Transverse colon (tissue), 4 donors: ENCODE data around the gene EAF2. TPM values are rescaled to one million over a fixed set of nuclear protein-coding genes. Genes with fewer than 3 reads are reported as not detected.

Experiments used
- DNase-seq: peaks from one replicate; pipeline ENCODE4 v3.0.0-alpha.2; 2019
- H3K27ac ChIP-seq, 4 donors: fragments of 200-600 bp; sonication (generic); 2 replicates each; pipeline ENCODE4 v1.5.1; 2016 to 2018; ENCODE audit warnings: inconsistent platforms in 4 of 4
- H3K27me3 ChIP-seq: fragments of 200-600 bp; sonication (generic); 2 replicates; pipeline ENCODE4 v1.5.1; 2017; ENCODE audit warnings: inconsistent platforms
- H3K36me3 ChIP-seq, 4 donors: fragments of 200-600 bp; sonication (generic); 2 replicates each; pipeline ENCODE4 v1.5.1; 2017 to 2019; ENCODE audit warnings: inconsistent platforms in 4 of 4
- H3K4me1 ChIP-seq, 4 donors: fragments of 200-600 bp; sonication (generic); 2 replicates each; pipeline ENCODE4 v1.5.1; 2017 to 2020; ENCODE audit warnings: inconsistent platforms in 4 of 4
- H3K4me3 ChIP-seq, 4 donors: fragments of 200-600 bp; sonication (generic); 1 replicate in 1 of 4; 2 replicates in 3 of 4; pipeline versions ENCODE4 v1.5.1 to v1.6.1; 2017 to 2019; ENCODE audit warnings: inconsistent platforms in 4 of 4
- H3K9me3 ChIP-seq, 2 donors: fragments of 200-600 bp; sonication (generic); 2 replicates each; pipeline ENCODE4 v1.5.1; 2017 to 2019; ENCODE audit warnings: inconsistent platforms in 2 of 2
- CTCF ChIP-seq, 5 experiments: fragments of 200-600 bp in 3 of 5; fragments of 450-650 bp in 2 of 5; sonication (generic) in 3 of 5; IDR thresholded peaks; 1 replicate in 2 of 5; 2 replicates in 3 of 5; pipeline ENCODE4 v1.5.1; 2016 to 2017; ENCODE audit warnings: antibody characterized with exemption in 5 of 5, inconsistent platforms in 3 of 5, mild to moderate bottlenecking in 2 of 5, moderate library complexity in 1 of 5
- EP300 ChIP-seq: sonication (generic); formaldehyde crosslinking; IDR thresholded peaks from one replicate; pipeline ENCODE4 v1.6.1; 2017; ENCODE audit warnings: antibody characterized with exemption, low read depth
- POLR2A ChIP-seq: fragments of 450-650 bp; IDR thresholded peaks from one replicate; pipeline ENCODE4 v1.6.1; 2016; ENCODE audit warnings: antibody characterized with exemption, mild to moderate bottlenecking, moderate library complexity
- POLR2AphosphoS5 ChIP-seq, 3 donors: sonication (generic); formaldehyde crosslinking; IDR thresholded peaks; one replicate each; pipeline ENCODE4 v1.6.1; 2016; ENCODE audit warnings: antibody characterized with exemption in 3 of 3
- whole genome bisulfite sequencing, 2 donors: methylation state at CpG; one replicate each; pipeline ENCODE4 v1.1.5; 2018; ENCODE audit warnings: low coverage in 1 of 2; 5-methylcytosine and 5-hydroxymethylcytosine counted together
- in situ Hi-C, 4 donors: fragments of 200-750 bp; cut with MboI; loops; one replicate each; pipeline versions ENCODE4 v1.15.0 to v1.15.1; 2017; ENCODE audit warnings: low sequenced_read_pairs in 3 of 4, low pct_ligation_motif_present in 1 of 4, low pct_unique_long_range_greater_than_20kb in 1 of 4
- intact Hi-C: fragments of 100-400 bp; cut with DNase I; formaldehyde crosslinking; loops from one replicate; pipeline ENCODE4 v1.15.1; 2023; ENCODE audit warnings: low total_unique reads
- total RNA-seq, 4 donors: library from RNA; depleted of rRNA; stranded (reverse); fragments of >200 nt; gene quantifications; one replicate each; pipeline ENCODE4 v1.1.0, GENCODE V29; 2016

The EAF2 gene
- total RNA-seq, 4 donors from 2014 or later, result 2.2 to 26.0 (median 7.4) TPM

- Histone ChIP-seq H3K36me3 (peaks cover 0 to 4% (median 0%) of the 10 kb centered on the region in 4 donors), H3K27me3 (no peaks in the 10 kb centered on the region), H3K4me3 (no peak overlapping the region), H3K9me3 (no peaks in the 10 kb centered on the region), H3K4me1 (no peaks in the 10 kb centered on the region), H3K27ac (no peak overlapping the region)
- TF ChIP-seq CTCF (IDR thresholded peaks at IDR 0.05), result no peak
- TF ChIP-seq POLR2A, result no peak
- TF ChIP-seq EP300, result no peak
- no peak for TF ChIP-seq POLR2AphosphoS5 (IDR thresholded peaks at IDR 0.05)
- in situ Hi-C loops (no loop called here), intact Hi-C loops (no loop called here)
- no peak for DNase-seq
- 33 to 38% methylated on average over 1 of the region's 1 CpG for WGBS, 2 donors
Measured at GRCh38 chr3:121796970-121797369, 38.0 kb upstream of the EAF2 start.

GRCh38 chr3:121800906-121801305, 34.1 kb upstream of the EAF2 start:
- H3K4me1 ChIP-seq, result peaks cover 0 to 12% (median 5%) of the 10 kb centered on the region in 4 donors
- no peaks in the 10 kb centered on the region for H3K27me3 ChIP-seq
- no peaks in the 10 kb centered on the region for H3K9me3 ChIP-seq
- intact Hi-C loops, result no loop called here
- no peak for DNase-seq
- no peak overlapping the region for H3K4me3 ChIP-seq
- H3K27ac ChIP-seq, result no peak overlapping the region
- no peak for TF ChIP-seq POLR2AphosphoS5 (IDR thresholded peaks at IDR 0.05)
- TF ChIP-seq CTCF (IDR thresholded peaks at IDR 0.05), result no peak
- no peak for TF ChIP-seq POLR2A
- TF ChIP-seq EP300, result no peak
- in situ Hi-C loops, result no loop called here
- H3K36me3 ChIP-seq, result peaks cover 0 to 9% (median 0%) of the 10 kb centered on the region in 4 donors

GRCh38 chr3:121803771-121804320, 31.2 kb upstream of the EAF2 start:
- Histone ChIP-seq H3K27ac (peak overlapping the region in 1 of 4 donors; percentile 14), H3K4me3 (no peak overlapping the region)

GRCh38 chr3:121809249-121809648, 25.8 kb upstream of the EAF2 start:
- peak overlapping the region in 1 of 4 donors; percentile 9 for H3K27ac ChIP-seq
- H3K36me3 ChIP-seq, result peaks cover 0 to 20% (median 2%) of the 10 kb centered on the region in 4 donors
- DNase-seq, result no peak
- intact Hi-C loops, result no loop called here
- in situ Hi-C loops, result no loop called here
- peaks cover 0 to 9% (median 4%) of the 10 kb centered on the region in 4 donors for H3K4me1 ChIP-seq
- TF ChIP-seq CTCF (IDR thresholded peaks at IDR 0.05), result no peak
- TF ChIP-seq POLR2A, result no peak
- TF ChIP-seq POLR2AphosphoS5 (IDR thresholded peaks at IDR 0.05), result no peak
- no peak for TF ChIP-seq EP300
- H3K27me3 ChIP-seq, result no peaks in the 10 kb centered on the region
- no peak overlapping the region for H3K4me3 ChIP-seq
- 0% methylated on average over 1 of the region's 1 CpG for WGBS, 2 donors
- H3K9me3 ChIP-seq, result no peaks in the 10 kb centered on the region

More at GRCh38 chr3:121803771-121804320, 31.2 kb upstream of the EAF2 start:
- Histone ChIP-seq H3K9me3 (no peaks in the 10 kb centered on the region), H3K4me1 (peaks cover 0 to 12% (median 5%) of the 10 kb centered on the region in 4 donors), H3K27me3 (no peaks in the 10 kb centered on the region), H3K36me3 (peaks cover 0 to 20% (median 0%) of the 10 kb centered on the region in 4 donors)
- intact Hi-C loops (no loop called here), in situ Hi-C loops (no loop called here)
- no peak for TF ChIP-seq POLR2A
- TF ChIP-seq EP300, result no peak
- no peak for TF ChIP-seq POLR2AphosphoS5 (IDR thresholded peaks at IDR 0.05)
- no peak for TF ChIP-seq CTCF (IDR thresholded peaks at IDR 0.05)
- no peak for DNase-seq
- 50 to 53% methylated on average over 2 of the region's 2 CpGs for WGBS, 2 donors
